Endothelial cell of umbilical vein (primary cell): ENCODE measurements around the gene PCMTD2. TPM values are rescaled to one million over a fixed set of nuclear protein-coding genes. Genes with fewer than 3 reads are reported as not detected.
"Not testable (repeated sequence)": the region's sequence is repeated elsewhere in the genome, so short reads cannot be mapped to it uniquely, and the experiment has no call there.

Experiments used
- BruUV-seq: library from RNA; stranded (reverse); fragments of 400-500 nt; replicated peaks from 2 replicates; lab custom pipeline; 2021; lab: Mats Ljungman, UMichigan
- CTCF ChIA-PET: fragments of 300-600, 350-600 bp; sonication (Branson Sonifier 250); formaldehyde crosslinking; loops from one replicate; lab custom pipeline; 2021; ENCODE audit warnings: antibody characterized with exemption, inconsistent platforms; lab: Charles Lee
- POLR2A ChIA-PET: fragments of 300-600, 350-600 bp; sonication (Branson Sonifier 250); formaldehyde crosslinking; loops from one replicate; lab custom pipeline; 2021; ENCODE audit warnings: antibody characterized with exemption, inconsistent platforms; lab: Charles Lee
- DNase-seq: peaks from one replicate; pipeline ENCODE4 v3.0.0-alpha.2; 2011; ENCODE audit warnings: low read depth, low spot score
- FAIRE-seq: peaks from 2 replicates; lab custom pipeline; 2011; peaks lifted over from hg19 to GRCh38; lab: Jason Lieb, UNC
- H2AFZ ChIP-seq: 2 replicates; pipeline ENCODE4 v1.6.0; 2012; ENCODE audit warnings: low read depth, low read length, control low read depth, inconsistent platforms
- H3K27ac ChIP-seq: 2 replicates; pipeline ENCODE4 v1.5.1; 2011; ENCODE audit warnings: low read depth, mild to moderate bottlenecking, control low read depth, low read length, moderate library complexity; ENCODE audit not compliant: insufficient read depth
- H3K27me3 ChIP-seq, 2 experiments: 2 replicates each; pipeline versions ENCODE4 v1.6.0 to v1.6.1; 2011; ENCODE audit warnings: low read length in 2 of 2, mixed read lengths in 1 of 2; ENCODE audit not compliant: control insufficient read depth in 2 of 2, insufficient read depth in 2 of 2
- H3K36me3 ChIP-seq, 2 experiments: 2 replicates in 1 of 2; 3 replicates in 1 of 2; pipeline ENCODE4 v1.5.1; 2011; ENCODE audit warnings: low read length in 2 of 2, mild to moderate bottlenecking in 1 of 2, moderate library complexity in 1 of 2; ENCODE audit not compliant: control insufficient read depth in 2 of 2, insufficient read depth in 2 of 2; ENCODE audit errors: extremely low read depth in 1 of 2
- H3K4me1 ChIP-seq: 3 replicates; pipeline ENCODE4 v1.5.1; 2011; ENCODE audit warnings: mild to moderate bottlenecking, low read length; ENCODE audit not compliant: control insufficient read depth, insufficient read depth; ENCODE audit errors: extremely low read depth
- H3K4me2 ChIP-seq: 2 replicates; pipeline ENCODE4 v1.6.1; 2011; ENCODE audit warnings: low read length, control low read depth, mixed read lengths; ENCODE audit not compliant: insufficient read depth
- H3K4me3 ChIP-seq, 3 experiments: fragments of 200-600 bp in 1 of 3; sonication (generic), shearing (Covaris generic) in 1 of 3; replicated peaks in 1 of 3; 2 replicates each; pipeline ENCODE4 v1.5.1; 2011 to 2016; ENCODE audit warnings: control low read depth in 3 of 3, low read length in 3 of 3, mild to moderate bottlenecking in 2 of 3, inconsistent platforms in 1 of 3, low read depth in 1 of 3, moderate library complexity in 1 of 3; ENCODE audit not compliant: insufficient read depth in 1 of 3
- H3K79me2 ChIP-seq: 2 replicates; pipeline ENCODE4 v1.6.0; 2012; ENCODE audit warnings: low read length, inconsistent platforms; ENCODE audit not compliant: control insufficient read depth, insufficient read depth
- H3K9ac ChIP-seq: replicated peaks from 2 replicates; pipeline ENCODE3; 2011; ENCODE audit warnings: low read length, control low read depth; ENCODE audit not compliant: insufficient read depth; ENCODE audit errors: extremely low read depth
- H3K9me1 ChIP-seq: replicated peaks from 3 replicates; pipeline ENCODE4 v1.6.0; 2011; ENCODE audit warnings: mild to moderate bottlenecking, low read length; ENCODE audit not compliant: control insufficient read depth, insufficient read depth; ENCODE audit errors: extremely low read depth
- H3K9me3 ChIP-seq: replicated peaks from 2 replicates; pipeline ENCODE4 v1.5.1; 2012; ENCODE audit warnings: low read length, inconsistent platforms; ENCODE audit not compliant: control insufficient read depth, insufficient read depth
- H4K20me1 ChIP-seq: replicated peaks from 2 replicates; pipeline ENCODE3; 2011; ENCODE audit warnings: mild to moderate bottlenecking, low read length; ENCODE audit not compliant: control insufficient read depth, insufficient read depth; ENCODE audit errors: extremely low read depth
- dilution Hi-C: fragments of 300-500 bp; cut with MboI; formaldehyde crosslinking; loops from one replicate; pipeline ENCODE4 v1.15.0; 2019; ENCODE audit warnings: low sequenced_read_pairs; ENCODE audit not compliant: extremely low pct_ligation_motif_present
- intact Hi-C: fragments of 100-400 bp; cut with micrococcal nuclease; formaldehyde crosslinking; loops from one replicate; pipeline ENCODE4 v1.10.0; 2022
- polyA plus RNA-seq, 4 experiments: library from polyadenylated mRNA; depleted of rRNA in 3 of 4; stranded (reverse) in 3 of 4; unstranded in 1 of 4; fragments of >200 nt; gene quantifications; 2 replicates each; pipeline versions ENCODE4 v1.2.1 to v1.2.3, GENCODE V29; 2011 to 2012; ENCODE audit warnings: missing spikeins in 1 of 4
- total RNA-seq: library from RNA; stranded (reverse); gene quantifications from 2 replicates; pipeline ENCODE4 v1.2.3, GENCODE V29; 2021

The PCMTD2 gene
- total and polyA plus RNA-seq, 2 donors (not counting 3 experiments of a cell fraction or from before 2014, with no cell fraction given), result 27.4 to 45.7 TPM

- H3K79me2 ChIP-seq, H3K9me1 ChIP-seq, H3K27ac ChIP-seq, H3K4me3 ChIP-seq, H3K9me3 ChIP-seq, H4K20me1 ChIP-seq, H3K27me3 ChIP-seq, H2AFZ ChIP-seq, intact Hi-C loops, H3K4me2 ChIP-seq, POLR2A ChIA-PET, DNase-seq, H3K9ac ChIP-seq, FAIRE-seq, H3K36me3 ChIP-seq, CTCF ChIA-PET, BruUV-seq, H3K4me1 ChIP-seq, dilution Hi-C loops: not testable (repeated sequence)
Observed at GRCh38 chr20:64292167-64292566, 36.6 kb downstream of the PCMTD2 start.

DNA sequence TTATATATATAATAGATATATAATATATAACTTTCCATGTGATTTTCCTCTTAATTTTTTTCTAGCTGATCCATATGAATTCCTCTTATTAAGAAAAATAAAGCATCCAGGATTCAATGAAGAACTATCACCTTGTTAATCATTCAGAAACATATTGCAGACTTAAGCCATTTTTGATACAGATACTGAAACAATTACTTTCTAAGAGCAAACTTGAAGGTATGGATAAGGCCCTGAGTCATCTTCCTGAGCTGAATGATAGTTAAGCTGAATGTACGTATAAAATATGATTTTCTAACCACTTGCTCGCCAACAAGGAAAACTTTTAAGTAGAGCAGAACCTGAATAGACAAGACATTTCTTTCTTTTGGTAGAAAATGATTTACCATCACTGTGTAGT is 47.5 kb downstream of the PCMTD2 start:
- H3K27ac ChIP-seq, H3K9me3 ChIP-seq, H3K27me3 ChIP-seq, POLR2A ChIA-PET, BruUV-seq, intact Hi-C loops, H2AFZ ChIP-seq, H4K20me1 ChIP-seq, H3K36me3 ChIP-seq, H3K4me1 ChIP-seq, CTCF ChIA-PET, H3K9me1 ChIP-seq, FAIRE-seq, H3K4me3 ChIP-seq, H3K9ac ChIP-seq, H3K79me2 ChIP-seq, DNase-seq, H3K4me2 ChIP-seq, dilution Hi-C loops: not testable (repeated sequence)

DNA sequence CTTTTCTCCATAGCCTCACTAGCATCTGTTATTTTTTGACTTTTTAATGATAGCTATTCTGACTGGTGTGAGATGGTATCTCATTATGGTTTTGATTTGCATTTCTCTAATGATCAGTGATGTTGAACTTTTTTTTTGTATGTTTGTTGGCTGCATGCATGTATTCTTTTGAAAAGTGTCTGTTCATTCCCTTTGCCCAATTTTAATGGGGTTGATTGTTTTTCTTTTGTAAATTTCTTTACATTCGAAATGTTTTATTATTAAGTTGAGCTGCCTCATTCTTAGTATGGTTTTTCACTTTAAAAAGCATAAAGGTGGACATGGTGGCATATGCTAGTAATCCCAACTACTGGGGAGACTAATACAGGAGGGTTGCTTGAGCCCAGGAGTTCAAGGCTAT is 58.2 kb downstream of the PCMTD2 start:
- H2AFZ ChIP-seq, H3K36me3 ChIP-seq, H3K9me3 ChIP-seq, CTCF ChIA-PET, DNase-seq, H3K4me1 ChIP-seq, H3K79me2 ChIP-seq, dilution Hi-C loops, H3K4me2 ChIP-seq, H3K4me3 ChIP-seq, POLR2A ChIA-PET, H3K27ac ChIP-seq, H4K20me1 ChIP-seq, H3K27me3 ChIP-seq, H3K9ac ChIP-seq, H3K9me1 ChIP-seq, FAIRE-seq, intact Hi-C loops, BruUV-seq: not testable (repeated sequence)

- CTCF ChIA-PET, result not testable (repeated sequence)
Observed at GRCh38 chr20:64315381-64315780, 59.8 kb downstream of the PCMTD2 start.

More at GRCh38 chr20:64315381-64315780, 59.8 kb downstream of the PCMTD2 start:
- H3K4me1 ChIP-seq, intact Hi-C loops, H4K20me1 ChIP-seq, H3K4me3 ChIP-seq, H2AFZ ChIP-seq, POLR2A ChIA-PET, H3K27ac ChIP-seq, H3K9me1 ChIP-seq, FAIRE-seq, H3K9ac ChIP-seq, H3K36me3 ChIP-seq, H3K9me3 ChIP-seq, DNase-seq, BruUV-seq, H3K4me2 ChIP-seq, dilution Hi-C loops, H3K79me2 ChIP-seq, H3K27me3 ChIP-seq: not testable (repeated sequence)
